OCI-LY1 (cell line): ENCODE measurements around the gene VCL.
A peak's percentile ranks its signal among the peaks of the same experiment; 100 is the strongest.

Source experiments
- H2AFZ ChIP-seq: fragments of 200-600 bp; sonication (generic), shearing (Covaris generic); 2 replicates; pipeline ENCODE4 v1.6.0; 2014; ENCODE audit warnings: antibody characterized with exemption, mild to moderate bottlenecking, low read length
- H3F3A ChIP-seq: fragments of 200-600 bp; sonication (generic), shearing (Covaris generic); 2 replicates; pipeline ENCODE4 v1.6.0; 2014; ENCODE audit warnings: mild to moderate bottlenecking, antibody characterized with exemption, low read length, moderate library complexity; ENCODE audit not compliant: insufficient read depth
- H3K27ac ChIP-seq: fragments of 200-600 bp; sonication (generic); 2 replicates; pipeline ENCODE4 v1.5.1; 2014; ENCODE audit warnings: low read length, mixed run types, mild to moderate bottlenecking, low read depth; ENCODE audit not compliant: poor library complexity, severe bottlenecking
- H3K27me3 ChIP-seq: fragments of 200-600 bp; sonication (generic); 2 replicates; pipeline ENCODE4 v1.6.0; 2014; ENCODE audit warnings: antibody characterized with exemption, mild to moderate bottlenecking, low read length, moderate library complexity; ENCODE audit not compliant: insufficient read depth
- H3K36me3 ChIP-seq: fragments of 200-600 bp; sonication (generic); 2 replicates; pipeline ENCODE4 v1.6.1; 2014; ENCODE audit warnings: mild to moderate bottlenecking, antibody characterized with exemption, low read length, moderate library complexity, mixed read lengths; ENCODE audit not compliant: insufficient read depth
- H3K4me1 ChIP-seq: fragments of 200-600 bp; sonication (generic); 2 replicates; pipeline ENCODE4 v1.5.1; 2014; ENCODE audit warnings: mild to moderate bottlenecking, low read length, moderate library complexity; ENCODE audit not compliant: insufficient read depth, severe bottlenecking
- H3K4me2 ChIP-seq: fragments of 200-600 bp; sonication (generic), shearing (Covaris generic); 2 replicates; pipeline ENCODE4 v1.6.1; 2014; ENCODE audit warnings: low read length
- H3K4me3 ChIP-seq: fragments of 200-600 bp; sonication (generic); 2 replicates; pipeline ENCODE4 v1.5.1; 2014; ENCODE audit warnings: low read length, low read depth, mild to moderate bottlenecking, mixed read lengths; ENCODE audit not compliant: poor library complexity, severe bottlenecking
- H3K79me2 ChIP-seq: fragments of 200-600 bp; shearing (Covaris generic); 2 replicates; pipeline ENCODE4 v1.6.1; 2016; ENCODE audit warnings: mixed run types, low read length, mixed read lengths; ENCODE audit not compliant: insufficient read depth
- H3K9ac ChIP-seq: fragments of 200-600 bp; sonication (generic), shearing (Covaris generic); 2 replicates; pipeline ENCODE4 v1.6.1; 2014; ENCODE audit warnings: mild to moderate bottlenecking, low read length, mixed read lengths
- H3K9me2 ChIP-seq: fragments of 200-600 bp; sonication (generic), shearing (Covaris generic); 2 replicates; pipeline ENCODE4 v1.6.1; 2014; ENCODE audit warnings: low read depth, mild to moderate bottlenecking, low read length, mixed read lengths
- H3K9me3 ChIP-seq: fragments of 200-600 bp; shearing (Covaris generic); 2 replicates; pipeline ENCODE4 v1.6.1; 2014; ENCODE audit warnings: low read length, mixed read lengths
- H4K20me1 ChIP-seq: fragments of 200-600 bp; sonication (generic), shearing (Covaris generic); 2 replicates; pipeline ENCODE4 v1.6.0; 2016; ENCODE audit warnings: mild to moderate bottlenecking, low read length; ENCODE audit not compliant: insufficient read depth
- EZH2 ChIP-seq: fragments of 200-600 bp; sonication (generic), shearing (Covaris generic); IDR thresholded peaks from 2 replicates; pipeline ENCODE4 v1.8.0; 2017; ENCODE audit warnings: borderline replicate concordance, mixed run types, mild to moderate bottlenecking, antibody characterized with exemption, low read length, moderate library complexity, mixed read lengths
- TF ChIP-seq, protein P1 (sequence below): fragments of 200-600 bp; sonication (generic), shearing (Covaris generic); IDR thresholded peaks from 2 replicates; pipeline ENCODE4 v1.5.1; 2017; ENCODE audit warnings: mild to moderate bottlenecking, antibody characterized with exemption, low read length, moderate library complexity, mixed read lengths

Gene VCL

DNA sequence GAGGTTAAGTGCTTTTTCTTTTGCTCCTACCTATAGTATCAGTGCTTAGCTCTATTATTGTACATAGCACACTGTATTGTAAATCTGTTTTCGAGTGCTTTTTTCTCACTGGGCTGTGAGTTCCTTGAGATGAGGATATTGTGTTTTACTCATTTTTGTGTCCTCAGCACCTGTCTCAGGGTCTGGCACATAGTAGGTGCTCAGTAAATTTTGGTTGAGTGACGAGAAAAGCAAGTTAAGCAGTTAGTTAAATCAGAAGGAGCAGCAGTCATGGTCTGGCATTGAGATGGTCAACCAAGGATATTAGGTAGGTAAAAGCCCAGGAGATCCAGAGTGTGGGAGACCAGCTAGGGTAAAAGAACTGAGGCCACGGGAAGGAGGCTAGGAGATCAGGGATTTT is 101.5 kb downstream of the VCL start:
- H3K4me3 ChIP-seq = no peak overlapping the region
- no peak for TF ChIP-seq EZH2
- TF ChIP-seq, protein P1, sequence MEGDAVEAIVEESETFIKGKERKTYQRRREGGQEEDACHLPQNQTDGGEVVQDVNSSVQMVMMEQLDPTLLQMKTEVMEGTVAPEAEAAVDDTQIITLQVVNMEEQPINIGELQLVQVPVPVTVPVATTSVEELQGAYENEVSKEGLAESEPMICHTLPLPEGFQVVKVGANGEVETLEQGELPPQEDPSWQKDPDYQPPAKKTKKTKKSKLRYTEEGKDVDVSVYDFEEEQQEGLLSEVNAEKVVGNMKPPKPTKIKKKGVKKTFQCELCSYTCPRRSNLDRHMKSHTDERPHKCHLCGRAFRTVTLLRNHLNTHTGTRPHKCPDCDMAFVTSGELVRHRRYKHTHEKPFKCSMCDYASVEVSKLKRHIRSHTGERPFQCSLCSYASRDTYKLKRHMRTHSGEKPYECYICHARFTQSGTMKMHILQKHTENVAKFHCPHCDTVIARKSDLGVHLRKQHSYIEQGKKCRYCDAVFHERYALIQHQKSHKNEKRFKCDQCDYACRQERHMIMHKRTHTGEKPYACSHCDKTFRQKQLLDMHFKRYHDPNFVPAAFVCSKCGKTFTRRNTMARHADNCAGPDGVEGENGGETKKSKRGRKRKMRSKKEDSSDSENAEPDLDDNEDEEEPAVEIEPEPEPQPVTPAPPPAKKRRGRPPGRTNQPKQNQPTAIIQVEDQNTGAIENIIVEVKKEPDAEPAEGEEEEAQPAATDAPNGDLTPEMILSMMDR = no peak
- H3K27me3 ChIP-seq = no peaks in the 10 kb centered on the region
- peaks cover 6% of the 10 kb centered on the region; the same call in 1 of the 2 replicates for H3K36me3 ChIP-seq
- no peak overlapping the region for H3K4me2 ChIP-seq
- H3F3A ChIP-seq = 0 out of 2 replicates have a peak, but pooled peaks cover 4% of the 10 kb centered on the region
- no peak overlapping the region for H3K9ac ChIP-seq
- no peak overlapping the region for H2AFZ ChIP-seq
- no peak overlapping the region for H3K27ac ChIP-seq
- H3K9me3 ChIP-seq = no peaks in the 10 kb centered on the region
- H4K20me1 ChIP-seq = no peaks in the 10 kb centered on the region
- H3K4me1 ChIP-seq = peaks cover 9% of the 10 kb centered on the region
- no peaks in the 10 kb centered on the region for H3K79me2 ChIP-seq
- no peaks in the 10 kb centered on the region for H3K9me2 ChIP-seq

GRCh38 chr10:74099836-74100235 is 101.9 kb downstream of the VCL start:
- H3K79me2 ChIP-seq = no peaks in the 10 kb centered on the region
- H3K36me3 ChIP-seq = peaks cover 6% of the 10 kb centered on the region; the same call in 1 of the 2 replicates
- no peak for TF ChIP-seq EZH2
- TF ChIP-seq, protein P1 = no peak

GRCh38 chr10:74103560-74104258 is 105.8 kb downstream of the VCL start:
- Histone ChIP-seq H2AFZ (no peak overlapping the region), H3K27me3 (no peaks in the 10 kb centered on the region), H3K36me3 (peaks cover 6% of the 10 kb centered on the region; the same call in 1 of the 2 replicates), H3K9me3 (no peaks in the 10 kb centered on the region), H3K9ac (no peak overlapping the region), H4K20me1 (no peaks in the 10 kb centered on the region), H3K79me2 (no peaks in the 10 kb centered on the region), H3K9me2 (no peaks in the 10 kb centered on the region), H3K4me3 (no peak overlapping the region), H3F3A (no peaks in the 10 kb centered on the region), H3K4me2 (peak overlapping the region; percentile 8; the same call in 1 of the 2 replicates), H3K4me1 (no peaks in the 10 kb centered on the region), H3K27ac (no peak overlapping the region)
- TF ChIP-seq EZH2 = no peak
- TF ChIP-seq, protein P1 = peak; percentile 77

More at GRCh38 chr10:74099836-74100235, 101.9 kb downstream of the VCL start:
- Histone ChIP-seq H3K4me2 (no peak overlapping the region), H3K9me3 (no peaks in the 10 kb centered on the region), H3K27me3 (no peaks in the 10 kb centered on the region), H4K20me1 (no peaks in the 10 kb centered on the region), H3K4me1 (peaks cover 9% of the 10 kb centered on the region), H2AFZ (no peak overlapping the region), H3K9me2 (no peaks in the 10 kb centered on the region), H3K9ac (no peak overlapping the region), H3F3A (0 out of 2 replicates have a peak, but pooled peaks cover 4% of the 10 kb centered on the region), H3K27ac (no peak overlapping the region), H3K4me3 (no peak overlapping the region)
